ENCODE measurements around the gene TTC22.

- no peak for TF ChIP-seq CTCF (IDR thresholded peaks at IDR 0.05)
- no peak for TF ChIP-seq EP300 (IDR thresholded peaks at IDR 0.05)
- TF ChIP-seq POLR2A (IDR thresholded peaks at IDR 0.05; ENCODE audit: low read depth), result no peak
These were observed 34.4 kb downstream of the TTC22 start for GRCh38 chr1:54766726-54767125.

Data from esophagus muscularis mucosa (tissue), 4 donors.